ENCODE data around the gene GRPEL2.

- TF ChIP-seq TAF1 (IDR thresholded peaks at IDR 0.05; ENCODE audit: borderline replicate concordance, insufficient read depth, low read length) (no peak), FOXP2 (optimal IDR thresholded peaks at IDR 0.05; ENCODE audit: borderline replicate concordance, extremely low read depth, extremely low read length, insufficient read depth) (no peak), POLR2AphosphoS5 (IDR thresholded peaks at IDR 0.05; ENCODE audit: low read depth, low read length) (no peak)
Measured at GRCh38 chr5:149352169-149352568, 6.9 kb downstream of the GRPEL2 start.
